HepG2 (cell line): ENCODE data around the gene SYNDIG1.

ENCODE experiments used
- CEBPB ChIP-seq: IDR thresholded peaks from 2 replicates; pipeline ENCODE4 v1.6.1; 2011; ENCODE audit warnings: low read depth, low read length, improper control_type of control experiment, borderline replicate concordance
- HDAC2 ChIP-seq: sonication (generic); formaldehyde crosslinking; IDR thresholded peaks from 2 replicates; pipeline ENCODE4 v1.4.0; 2020; ENCODE audit warnings: missing genetic modification reagents
- NFE2L2 ChIP-seq: fragments of 150-350 bp; IDR thresholded peaks from 2 replicates; pipeline ENCODE4 v1.6.1; 2014; ENCODE audit warnings: low read length
- ZFX ChIP-seq: sonication (generic); formaldehyde crosslinking; IDR thresholded peaks from 2 replicates; pipeline ENCODE4 v1.4.0; 2020; ENCODE audit warnings: mild to moderate bottlenecking, low read depth, missing genetic modification reagents, moderate library complexity
- ZNF777 ChIP-seq: sonication (generic); formaldehyde crosslinking; IDR thresholded peaks from 2 replicates; pipeline ENCODE4 v1.4.0; 2020; ENCODE audit warnings: missing genetic modification reagents
- TF ChIP-seq, protein P1 (sequence below): sonication (generic); formaldehyde crosslinking; IDR thresholded peaks from 2 replicates; pipeline ENCODE4 v1.9.0; 2021; ENCODE audit warnings: missing genetic modification reagents, borderline replicate concordance

- TF ChIP-seq, protein P1, sequence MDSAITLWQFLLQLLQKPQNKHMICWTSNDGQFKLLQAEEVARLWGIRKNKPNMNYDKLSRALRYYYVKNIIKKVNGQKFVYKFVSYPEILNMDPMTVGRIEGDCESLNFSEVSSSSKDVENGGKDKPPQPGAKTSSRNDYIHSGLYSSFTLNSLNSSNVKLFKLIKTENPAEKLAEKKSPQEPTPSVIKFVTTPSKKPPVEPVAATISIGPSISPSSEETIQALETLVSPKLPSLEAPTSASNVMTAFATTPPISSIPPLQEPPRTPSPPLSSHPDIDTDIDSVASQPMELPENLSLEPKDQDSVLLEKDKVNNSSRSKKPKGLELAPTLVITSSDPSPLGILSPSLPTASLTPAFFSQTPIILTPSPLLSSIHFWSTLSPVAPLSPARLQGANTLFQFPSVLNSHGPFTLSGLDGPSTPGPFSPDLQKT (CRISPR knock-in tag), result no peak
- TF ChIP-seq ZFX (CRISPR knock-in tag) (no peak), HDAC2 (CRISPR knock-in tag) (no peak), CEBPB (no peak), ZNF777 (CRISPR knock-in tag) (no peak), NFE2L2 (no peak)
These were observed 61.8 kb downstream of the SYNDIG1 start for GRCh38 chr20:24531202-24531601.
